NOMO-1 (cell line): ENCODE results near the gene IDUA.

Experiments
- DNase-seq, 2 experiments: peaks; one replicate each; lab custom pipeline; 2025; ENCODE audit not compliant: unreplicated experiment in 2 of 2; lab: John Stamatoyannopoulos, UW

IDUA gene

GRCh38 chr4:1013225-1014073 is 26.6 kb downstream of the IDUA start:
- no peak for DNase-seq

GRCh38 chr4:1014291-1015167 is 27.7 kb downstream of the IDUA start:
- no peak for DNase-seq

GRCh38 chr4:1015179-1015578 is 28.3 kb downstream of the IDUA start:
- DNase-seq = no peak

GRCh38 chr4:1015746-1016145 is 28.9 kb downstream of the IDUA start:
- DNase-seq = no peak

- DNase-seq = no peak
Observed at GRCh38 chr4:1017211-1017610, 30.4 kb downstream of the IDUA start.

GRCh38 chr4:1017706-1018105 is 30.9 kb downstream of the IDUA start:
- no peak for DNase-seq

GRCh38 chr4:1018147-1019020 is 31.5 kb downstream of the IDUA start:
- no peak for DNase-seq

- no peak for DNase-seq
Observed at GRCh38 chr4:1019320-1019719, 32.5 kb downstream of the IDUA start.

- DNase-seq = no peak
Observed at GRCh38 chr4:1019729-1020470, 33.1 kb downstream of the IDUA start.

GRCh38 chr4:1021386-1022050 is 34.7 kb downstream of the IDUA start:
- no peak for DNase-seq

GRCh38 chr4:1022051-1022738 is 35.4 kb downstream of the IDUA start:
- DNase-seq = no peak

GRCh38 chr4:1022739-1023066 is 35.9 kb downstream of the IDUA start:
- DNase-seq = no peak

GRCh38 chr4:1023075-1023640 is 36.3 kb downstream of the IDUA start:
- no peak for DNase-seq

GRCh38 chr4:1023895-1024740 is 37.3 kb downstream of the IDUA start:
- DNase-seq = no peak

- no peak for DNase-seq
Observed at GRCh38 chr4:1024882-1025545, 38.2 kb downstream of the IDUA start.

GRCh38 chr4:1026115-1026514 is 39.3 kb downstream of the IDUA start:
- peak in 1 of 2 experiments; percentile 16 for DNase-seq

- no peak for DNase-seq
Observed at GRCh38 chr4:1027219-1027914, 40.5 kb downstream of the IDUA start.
